ENCODE results near the gene C1orf52.

Gene C1orf52

GRCh38 chr1:85300140-85300539, 40.7 kb upstream of the C1orf52 start:
- H3K36me3 ChIP-seq: no peaks in the 10 kb centered on the region
- no peaks in the 10 kb centered on the region for H3K4me1 ChIP-seq
- H3K4me3 ChIP-seq (ENCODE audit: low read depth, low read length): no peak overlapping the region
- DNase-seq: no peak
- no peak for TF ChIP-seq CTCF (IDR thresholded peaks at IDR 0.05; ENCODE audit: low read depth, low read length)
- H3K27me3 ChIP-seq: no peaks in the 10 kb centered on the region
- H3K9me3 ChIP-seq: no peaks in the 10 kb centered on the region

- Histone ChIP-seq H3K36me3 (no peaks in the 10 kb centered on the region), H3K9me3 (no peaks in the 10 kb centered on the region), H3K4me1 (no peaks in the 10 kb centered on the region), H3K27me3 (no peaks in the 10 kb centered on the region), H3K4me3 (ENCODE audit: low read depth, low read length) (no peak overlapping the region)
- no peak for TF ChIP-seq CTCF (IDR thresholded peaks at IDR 0.05; ENCODE audit: low read depth, low read length)
- no peak for DNase-seq
Observed at GRCh38 chr1:85297855-85298629, 38.6 kb upstream of the C1orf52 start.

GRCh38 chr1:85297538-85297854, 38.0 kb upstream of the C1orf52 start:
- Histone ChIP-seq H3K4me3 (ENCODE audit: low read depth, low read length) (no peak overlapping the region), H3K27me3 (no peaks in the 10 kb centered on the region), H3K9me3 (no peaks in the 10 kb centered on the region), H3K4me1 (no peaks in the 10 kb centered on the region), H3K36me3 (no peaks in the 10 kb centered on the region)
- no peak for TF ChIP-seq CTCF (IDR thresholded peaks at IDR 0.05; ENCODE audit: low read depth, low read length)
- no peak for DNase-seq

- no peak for DNase-seq
- no peaks in the 10 kb centered on the region for H3K4me1 ChIP-seq
- no peak overlapping the region for H3K4me3 ChIP-seq (ENCODE audit: low read depth, low read length)
- TF ChIP-seq CTCF (IDR thresholded peaks at IDR 0.05; ENCODE audit: low read depth, low read length): no peak
- no peaks in the 10 kb centered on the region for H3K36me3 ChIP-seq
- no peaks in the 10 kb centered on the region for H3K9me3 ChIP-seq
- no peaks in the 10 kb centered on the region for H3K27me3 ChIP-seq
Observed at GRCh38 chr1:85296980-85297379, 37.5 kb upstream of the C1orf52 start.

GRCh38 chr1:85295654-85296053, 36.2 kb upstream of the C1orf52 start:
- Histone ChIP-seq H3K4me3 (ENCODE audit: low read depth, low read length) (no peak overlapping the region), H3K9me3 (no peaks in the 10 kb centered on the region), H3K4me1 (no peaks in the 10 kb centered on the region), H3K36me3 (no peaks in the 10 kb centered on the region), H3K27me3 (no peaks in the 10 kb centered on the region)
- no peak for DNase-seq
- TF ChIP-seq CTCF (IDR thresholded peaks at IDR 0.05; ENCODE audit: low read depth, low read length): no peak

GRCh38 chr1:85295006-85295431, 35.6 kb upstream of the C1orf52 start:
- no peak for DNase-seq
- TF ChIP-seq CTCF (IDR thresholded peaks at IDR 0.05; ENCODE audit: low read depth, low read length): no peak
- H3K4me1 ChIP-seq: no peaks in the 10 kb centered on the region
- H3K9me3 ChIP-seq: no peaks in the 10 kb centered on the region
- H3K27me3 ChIP-seq: no peaks in the 10 kb centered on the region
- H3K4me3 ChIP-seq (ENCODE audit: low read depth, low read length): no peak overlapping the region
- H3K36me3 ChIP-seq: no peaks in the 10 kb centered on the region
